ENCODE results near the gene AGPS.

- no peak for TF ChIP-seq ZZZ3 (IDR thresholded peaks at IDR 0.05; ENCODE audit: control insufficient read depth, insufficient read length, low read depth)
- TF ChIP-seq EZH2 (IDR thresholded peaks at IDR 0.05; ENCODE audit: borderline replicate concordance, control insufficient read depth, low read depth, low read length), result no peak
- no peak for TF ChIP-seq ZNF207 (IDR thresholded peaks at IDR 0.05; ENCODE audit: borderline replicate concordance)
- no peak for TF ChIP-seq RAD21 (IDR thresholded peaks at IDR 0.05; ENCODE audit: insufficient read depth, low read depth, low read length)
- no peak for TF ChIP-seq CTCF (IDR thresholded peaks at IDR 0.05 in 2 of 3, conservative IDR thresholded peaks at IDR 0.05 in 1 of 3; ENCODE audit: control insufficient read depth in 2 of 3, extremely low read depth in 1 of 3, insufficient read depth in 1 of 3, low read depth in 3 of 3, low read length in 3 of 3)
- TF ChIP-seq POLR2AphosphoS5 (IDR thresholded peaks at IDR 0.05; ENCODE audit: low read length), result no peak
- no peak for TF ChIP-seq EP300 (IDR thresholded peaks at IDR 0.05; ENCODE audit: borderline replicate concordance in 1 of 2, control insufficient read depth in 1 of 2, low read depth in 2 of 2, low read length in 2 of 2)
- TF ChIP-seq SP1 (IDR thresholded peaks at IDR 0.05; ENCODE audit: low read depth, low read length), result no peak
- TF ChIP-seq POLR2A (IDR thresholded peaks at IDR 0.05; ENCODE audit: low read depth, low read length), result no peak
- TF ChIP-seq JUND (IDR thresholded peaks at IDR 0.05; ENCODE audit: low read depth, low read length), result no peak
- no peak for TF ChIP-seq PBX3 (IDR thresholded peaks at IDR 0.05; ENCODE audit: insufficient replicate concordance, low read depth, low read length)
Observed at GRCh38 chr2:177404243-177404642, 11.7 kb downstream of the AGPS start.
